OCI-LY1 (cell line): ENCODE results near the gene GPRASP3.

Experiments used
- H2AFZ ChIP-seq: fragments of 200-600 bp; sonication (generic), shearing (Covaris generic); 2 replicates; pipeline ENCODE4 v1.6.0; 2014; ENCODE audit warnings: antibody characterized with exemption, mild to moderate bottlenecking, low read length
- H3F3A ChIP-seq: fragments of 200-600 bp; sonication (generic), shearing (Covaris generic); 2 replicates; pipeline ENCODE4 v1.6.0; 2014; ENCODE audit warnings: mild to moderate bottlenecking, antibody characterized with exemption, low read length, moderate library complexity; ENCODE audit not compliant: insufficient read depth
- H3K27ac ChIP-seq: fragments of 200-600 bp; sonication (generic); 2 replicates; pipeline ENCODE4 v1.5.1; 2014; ENCODE audit warnings: low read length, mixed run types, mild to moderate bottlenecking, low read depth; ENCODE audit not compliant: poor library complexity, severe bottlenecking
- H3K27me3 ChIP-seq: fragments of 200-600 bp; sonication (generic); 2 replicates; pipeline ENCODE4 v1.6.0; 2014; ENCODE audit warnings: antibody characterized with exemption, mild to moderate bottlenecking, low read length, moderate library complexity; ENCODE audit not compliant: insufficient read depth
- H3K36me3 ChIP-seq: fragments of 200-600 bp; sonication (generic); 2 replicates; pipeline ENCODE4 v1.6.1; 2014; ENCODE audit warnings: mild to moderate bottlenecking, antibody characterized with exemption, low read length, moderate library complexity, mixed read lengths; ENCODE audit not compliant: insufficient read depth
- H3K4me1 ChIP-seq: fragments of 200-600 bp; sonication (generic); 2 replicates; pipeline ENCODE4 v1.5.1; 2014; ENCODE audit warnings: mild to moderate bottlenecking, low read length, moderate library complexity; ENCODE audit not compliant: insufficient read depth, severe bottlenecking
- H3K4me2 ChIP-seq: fragments of 200-600 bp; sonication (generic), shearing (Covaris generic); 2 replicates; pipeline ENCODE4 v1.6.1; 2014; ENCODE audit warnings: low read length
- H3K4me3 ChIP-seq: fragments of 200-600 bp; sonication (generic); 2 replicates; pipeline ENCODE4 v1.5.1; 2014; ENCODE audit warnings: low read length, low read depth, mild to moderate bottlenecking, mixed read lengths; ENCODE audit not compliant: poor library complexity, severe bottlenecking
- H3K79me2 ChIP-seq: fragments of 200-600 bp; shearing (Covaris generic); 2 replicates; pipeline ENCODE4 v1.6.1; 2016; ENCODE audit warnings: mixed run types, low read length, mixed read lengths; ENCODE audit not compliant: insufficient read depth
- H3K9ac ChIP-seq: fragments of 200-600 bp; sonication (generic), shearing (Covaris generic); 2 replicates; pipeline ENCODE4 v1.6.1; 2014; ENCODE audit warnings: mild to moderate bottlenecking, low read length, mixed read lengths
- H3K9me2 ChIP-seq: fragments of 200-600 bp; sonication (generic), shearing (Covaris generic); 2 replicates; pipeline ENCODE4 v1.6.1; 2014; ENCODE audit warnings: low read depth, mild to moderate bottlenecking, low read length, mixed read lengths
- H3K9me3 ChIP-seq: fragments of 200-600 bp; shearing (Covaris generic); 2 replicates; pipeline ENCODE4 v1.6.1; 2014; ENCODE audit warnings: low read length, mixed read lengths
- H4K20me1 ChIP-seq: fragments of 200-600 bp; sonication (generic), shearing (Covaris generic); 2 replicates; pipeline ENCODE4 v1.6.0; 2016; ENCODE audit warnings: mild to moderate bottlenecking, low read length; ENCODE audit not compliant: insufficient read depth
- CTCF ChIP-seq: fragments of 200-600 bp; sonication (generic), shearing (Covaris generic); IDR thresholded peaks from 2 replicates; pipeline ENCODE4 v1.5.1; 2017; ENCODE audit warnings: mild to moderate bottlenecking, antibody characterized with exemption, low read length, moderate library complexity, mixed read lengths
- EZH2 ChIP-seq: fragments of 200-600 bp; sonication (generic), shearing (Covaris generic); IDR thresholded peaks from 2 replicates; pipeline ENCODE4 v1.8.0; 2017; ENCODE audit warnings: borderline replicate concordance, mixed run types, mild to moderate bottlenecking, antibody characterized with exemption, low read length, moderate library complexity, mixed read lengths

The GPRASP3 gene

GRCh38 chrX:102697494-102697893, 23.0 kb upstream of the GPRASP3 start:
- Histone ChIP-seq H3K4me2 (no peak overlapping the region), H2AFZ (no peak overlapping the region), H3F3A (no peaks in the 10 kb centered on the region), H3K9me2 (no peaks in the 10 kb centered on the region), H4K20me1 (no peaks in the 10 kb centered on the region), H3K79me2 (no peaks in the 10 kb centered on the region), H3K9ac (no peak overlapping the region), H3K4me1 (no peaks in the 10 kb centered on the region), H3K27me3 (no peaks in the 10 kb centered on the region), H3K9me3 (no peaks in the 10 kb centered on the region), H3K36me3 (no peaks in the 10 kb centered on the region), H3K27ac (no peak overlapping the region), H3K4me3 (no peak overlapping the region)
- TF ChIP-seq CTCF (no peak), EZH2 (no peak)

- Histone ChIP-seq H3K4me3 (no peak overlapping the region), H3K9me3 (no peaks in the 10 kb centered on the region), H3K4me2 (no peak overlapping the region), H3K27ac (no peak overlapping the region), H4K20me1 (no peaks in the 10 kb centered on the region), H3K79me2 (no peaks in the 10 kb centered on the region), H3K4me1 (peaks cover 9% of the 10 kb centered on the region), H3K36me3 (no peaks in the 10 kb centered on the region), H3K9me2 (no peaks in the 10 kb centered on the region), H3K27me3 (no peaks in the 10 kb centered on the region), H3K9ac (no peak overlapping the region), H2AFZ (no peak overlapping the region), H3F3A (no peaks in the 10 kb centered on the region)
- TF ChIP-seq CTCF (no peak), EZH2 (no peak)
Measured at GRCh38 chrX:102708900-102709299, 11.6 kb upstream of the GPRASP3 start.

GRCh38 chrX:102711872-102712215, 8.7 kb upstream of the GPRASP3 start:
- TF ChIP-seq EZH2 (no peak), CTCF (no peak)
- Histone ChIP-seq H3K9me3 (no peaks in the 10 kb centered on the region), H3K4me2 (no peak overlapping the region), H3F3A (no peaks in the 10 kb centered on the region), H3K79me2 (no peaks in the 10 kb centered on the region), H3K27me3 (no peaks in the 10 kb centered on the region), H3K4me3 (no peak overlapping the region), H2AFZ (no peak overlapping the region), H3K9me2 (no peaks in the 10 kb centered on the region), H3K4me1 (peaks cover 9% of the 10 kb centered on the region), H3K27ac (no peak overlapping the region), H3K9ac (no peak overlapping the region), H3K36me3 (no peaks in the 10 kb centered on the region), H4K20me1 (no peaks in the 10 kb centered on the region)
